ENCODE results near the gene CARM1. TPM values are rescaled to one million over a fixed set of nuclear protein-coding genes. Genes with fewer than 3 reads are reported as not detected.

CARM1 gene
- total and polyA plus RNA-seq, 2 donors (not counting 1 experiment from before 2014, with no cell fraction given) = 33.0 to 34.3 TPM

DNA sequence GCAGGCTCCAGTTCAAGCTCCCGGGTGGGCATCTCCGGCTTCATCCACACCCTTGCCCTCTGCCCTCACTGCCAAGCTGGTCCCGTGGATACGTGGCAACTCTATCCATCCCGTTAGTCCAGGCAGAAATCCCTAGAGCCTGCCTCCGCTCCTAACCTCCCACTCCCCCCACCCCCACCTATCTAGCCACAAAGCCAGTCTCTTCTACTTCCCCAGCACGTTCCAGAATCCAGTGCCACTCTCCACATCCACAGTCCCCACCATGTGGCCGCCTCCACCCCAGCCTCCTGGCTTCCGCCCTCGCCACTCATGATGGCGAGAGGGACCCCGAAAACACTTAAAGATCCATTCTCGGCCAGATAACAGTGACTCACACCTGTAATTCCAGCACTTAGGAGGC, 53.2 kb downstream of the CARM1 start:
- no peaks in the 10 kb centered on the region for H3K27me3 ChIP-seq (replicated peaks in 1 of 4; ENCODE audit: control extremely low read depth in 1 of 4, control insufficient read depth in 3 of 4, insufficient read depth in 4 of 4, low read length in 3 of 4)
- no peak for DNase-seq
- H3K9ac ChIP-seq (ENCODE audit: low read length) = no peak overlapping the region
- 92% methylated on average over 13 of the region's 13 CpGs for WGBS (ENCODE audit: insufficient coverage)
- Mint-ChIP-seq H3K4me3 (no peak overlapping the region), H3K27me3 (no peaks in the 10 kb centered on the region), H3K4me1 (peaks cover 15% of the 10 kb centered on the region), H3K27ac (peak overlapping the region; percentile 68), H3K9me3 (ENCODE audit: insufficient read depth) (no peaks in the 10 kb centered on the region)
- H3K4me2 ChIP-seq (replicated peaks; ENCODE audit: low read depth, low read length, poor library complexity, severe bottlenecking) = no peak overlapping the region
- H3K27ac ChIP-seq (ENCODE audit: low read length in 2 of 2) = no peak overlapping the region
- no peak overlapping the region for H2AFZ ChIP-seq (ENCODE audit: insufficient read depth, low read depth, low read length, poor library complexity, severe bottlenecking)
- H3K79me2 ChIP-seq (ENCODE audit: control insufficient read depth, insufficient read depth, low read length) = peaks cover under 1% of the 10 kb centered on the region
- peaks cover 0 to 17% of the 10 kb centered on the region in 2 experiments for H3K36me3 ChIP-seq (replicated peaks in 1 of 2; ENCODE audit: control extremely low read depth in 1 of 2, control insufficient read depth in 1 of 2, extremely low read depth in 1 of 2, insufficient read depth in 2 of 2, low read length in 1 of 2)
- CTCF ChIA-PET = interaction anchor here (1.1 kb wide), 1 partner anchor 10 kb away, joined by 3 read pairs; no protein-coding TSS in a partner anchor
- peaks cover 3% of the 10 kb centered on the region for H4K20me1 ChIP-seq (ENCODE audit: control insufficient read depth, insufficient read depth, low read length, poor library complexity, severe bottlenecking)
- no peak overlapping the region for H3K4me3 ChIP-seq (ENCODE audit: control extremely low read depth in 1 of 5, extremely low read depth in 1 of 5, insufficient read depth in 1 of 5, low read depth in 2 of 5, low read length in 4 of 5)
- no peak for ATAC-seq (ENCODE audit: low read depth)
- no peaks in the 10 kb centered on the region for H3K9me3 ChIP-seq (ENCODE audit: control extremely low read depth in 1 of 3, control insufficient read depth in 2 of 3, insufficient read depth in 1 of 3, low read length in 2 of 3)
- peaks cover 9 to 14% of the 10 kb centered on the region in 2 donors for H3K4me1 ChIP-seq (ENCODE audit: control insufficient read depth in 2 of 2, insufficient read depth in 2 of 2, low read length in 2 of 2)
- POLR2A ChIA-PET = no interaction called here
- TF ChIP-seq EZH2 (IDR thresholded peaks at IDR 0.05; ENCODE audit: borderline replicate concordance, insufficient read depth, low read depth, low read length, poor library complexity, severe bottlenecking) = no peak
- intact Hi-C loops (cut with micrococcal nuclease) = no loop called here

DNA sequence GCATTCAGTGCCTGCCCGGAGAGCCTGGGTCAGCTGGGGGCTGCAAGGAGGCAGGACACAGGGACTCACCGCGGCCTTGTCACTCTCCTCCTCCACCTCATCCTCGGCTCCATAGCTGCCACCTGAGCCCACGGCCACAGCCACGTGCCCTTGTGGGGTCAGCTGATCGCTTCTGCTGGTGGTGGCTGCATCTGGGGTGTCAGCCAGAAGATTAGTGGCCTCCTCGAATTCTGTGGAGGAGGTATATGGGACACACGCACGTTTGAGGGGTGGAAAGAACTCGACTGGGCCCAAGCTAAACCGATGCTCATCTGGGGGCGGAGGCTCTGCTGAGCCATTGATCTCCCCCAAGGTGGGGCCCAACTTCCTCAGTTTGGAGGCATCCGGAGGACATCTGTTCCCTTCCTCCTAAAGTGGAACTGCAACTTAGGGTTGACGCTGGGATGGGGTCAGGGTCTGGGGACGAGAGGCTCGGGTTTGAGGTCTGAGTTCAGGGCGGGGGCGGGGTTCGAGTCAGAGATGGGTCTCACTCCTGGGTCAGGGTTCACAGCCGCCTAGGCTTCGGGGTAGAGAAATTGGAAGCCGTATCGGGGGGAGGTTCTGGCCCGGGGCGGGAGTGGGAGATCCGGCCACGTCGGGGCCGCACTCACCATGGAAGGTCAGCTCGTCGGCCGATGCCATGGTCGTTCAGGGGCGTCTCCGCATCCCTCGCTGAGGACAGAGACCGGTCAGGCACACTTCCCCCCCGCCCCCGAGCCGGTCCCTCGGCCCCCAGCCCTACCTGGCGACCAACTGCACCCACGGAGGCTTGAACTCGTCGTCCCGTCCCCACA, 56.6 kb downstream of the CARM1 start:
- Mint-ChIP-seq H3K9me3 (ENCODE audit: insufficient read depth) (no peaks in the 10 kb centered on the region), H3K4me3 (peak overlapping the region; percentile 93), H3K4me1 (peaks cover 18% of the 10 kb centered on the region), H3K27me3 (no peaks in the 10 kb centered on the region), H3K27ac (peak overlapping the region; percentile 90)
- Histone ChIP-seq H4K20me1 (ENCODE audit: control insufficient read depth, insufficient read depth, low read length, poor library complexity, severe bottlenecking) (peaks cover 18% of the 10 kb centered on the region), H3K9me3 (ENCODE audit: control extremely low read depth in 1 of 3, control insufficient read depth in 2 of 3, insufficient read depth in 1 of 3, low read length in 2 of 3) (no peaks in the 10 kb centered on the region), H3K9ac (ENCODE audit: low read length) (peak overlapping the region; percentile 86), H3K36me3 (replicated peaks in 1 of 2; ENCODE audit: control extremely low read depth in 1 of 2, control insufficient read depth in 1 of 2, extremely low read depth in 1 of 2, insufficient read depth in 2 of 2, low read length in 1 of 2) (peaks cover 0 to 2% of the 10 kb centered on the region in 2 experiments), H2AFZ (ENCODE audit: insufficient read depth, low read depth, low read length, poor library complexity, severe bottlenecking) (peak overlapping the region; percentile 92), H3K4me3 (ENCODE audit: control extremely low read depth in 1 of 5, extremely low read depth in 1 of 5, insufficient read depth in 1 of 5, low read depth in 2 of 5, low read length in 4 of 5) (peak overlapping the region; percentile 19 to 94 (median 83)), H3K27ac (ENCODE audit: low read length in 2 of 2) (peak overlapping the region; percentile 41 to 72), H3K27me3 (replicated peaks in 1 of 4; ENCODE audit: control extremely low read depth in 1 of 4, control insufficient read depth in 3 of 4, insufficient read depth in 4 of 4, low read length in 3 of 4) (no peaks in the 10 kb centered on the region), H3K4me2 (replicated peaks; ENCODE audit: low read depth, low read length, poor library complexity, severe bottlenecking) (peak overlapping the region; percentile 82), H3K4me1 (ENCODE audit: control insufficient read depth in 2 of 2, insufficient read depth in 2 of 2, low read length in 2 of 2) (peaks cover 13 to 24% of the 10 kb centered on the region in 2 donors), H3K79me2 (ENCODE audit: control insufficient read depth, insufficient read depth, low read length) (peaks cover 9% of the 10 kb centered on the region)
- TF ChIP-seq, protein P1, sequence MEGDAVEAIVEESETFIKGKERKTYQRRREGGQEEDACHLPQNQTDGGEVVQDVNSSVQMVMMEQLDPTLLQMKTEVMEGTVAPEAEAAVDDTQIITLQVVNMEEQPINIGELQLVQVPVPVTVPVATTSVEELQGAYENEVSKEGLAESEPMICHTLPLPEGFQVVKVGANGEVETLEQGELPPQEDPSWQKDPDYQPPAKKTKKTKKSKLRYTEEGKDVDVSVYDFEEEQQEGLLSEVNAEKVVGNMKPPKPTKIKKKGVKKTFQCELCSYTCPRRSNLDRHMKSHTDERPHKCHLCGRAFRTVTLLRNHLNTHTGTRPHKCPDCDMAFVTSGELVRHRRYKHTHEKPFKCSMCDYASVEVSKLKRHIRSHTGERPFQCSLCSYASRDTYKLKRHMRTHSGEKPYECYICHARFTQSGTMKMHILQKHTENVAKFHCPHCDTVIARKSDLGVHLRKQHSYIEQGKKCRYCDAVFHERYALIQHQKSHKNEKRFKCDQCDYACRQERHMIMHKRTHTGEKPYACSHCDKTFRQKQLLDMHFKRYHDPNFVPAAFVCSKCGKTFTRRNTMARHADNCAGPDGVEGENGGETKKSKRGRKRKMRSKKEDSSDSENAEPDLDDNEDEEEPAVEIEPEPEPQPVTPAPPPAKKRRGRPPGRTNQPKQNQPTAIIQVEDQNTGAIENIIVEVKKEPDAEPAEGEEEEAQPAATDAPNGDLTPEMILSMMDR (IDR thresholded peaks at IDR 0.05) = no peak
- TF ChIP-seq EZH2 (IDR thresholded peaks at IDR 0.05; ENCODE audit: borderline replicate concordance, insufficient read depth, low read depth, low read length, poor library complexity, severe bottlenecking) = no peak
- CTCF ChIA-PET = interaction anchor here (1.1 kb wide), 1 partner anchor 15 kb away, joined by 4 read pairs; no protein-coding TSS in a partner anchor
- POLR2A ChIA-PET = interaction anchor here (0.5 kb wide), 1 partner anchor 58 kb away, joined by 3 read pairs; no protein-coding TSS in a partner anchor
- 4% methylated on average over 44 of the region's 47 CpGs for WGBS (ENCODE audit: insufficient coverage)
- intact Hi-C loops (cut with micrococcal nuclease) = loop anchor here (2.0 kb wide), 1 partner anchor 55 kb away; no protein-coding TSS in a partner anchor
- ATAC-seq (ENCODE audit: low read depth) (no peak), DNase-seq (peak; percentile 51)
